HL-60 (cell line): ENCODE measurements around the gene RUNX2.

Experiments used
- CTCF ChIP-seq: IDR thresholded peaks from one replicate; pipeline ENCODE4 v1.5.1; 2011; ENCODE audit warnings: low read length, control low read depth, inconsistent platforms; ENCODE audit not compliant: insufficient read depth
- GABPA ChIP-seq: IDR thresholded peaks from 2 replicates; pipeline ENCODE4 v1.6.1; 2012; ENCODE audit warnings: low read depth
- POLR2AphosphoS5 ChIP-seq: IDR thresholded peaks from 2 replicates; pipeline ENCODE4 v1.6.1; 2012; ENCODE audit warnings: low read depth

GRCh38 chr6:45483501-45483900, 155.4 kb downstream of the RUNX2 start:
- TF ChIP-seq CTCF (no peak), GABPA (no peak), POLR2AphosphoS5 (no peak)
